HL-60 (cell line): ENCODE data around the gene SYK.

Source experiments
- DNase-seq, 2 experiments: peaks; one replicate each; pipeline ENCODE4 v3.0.0-alpha.2; 2010 to 2020; ENCODE audit warnings: low read depth in 1 of 2, low spot score in 1 of 2
- H3K27ac ChIP-seq: fragments of 250-450 bp; sonication (Bioruptor Pico); replicated peaks from 2 replicates; pipeline ENCODE4 v1.5.1; 2020; ENCODE audit warnings: mild to moderate bottlenecking, moderate library complexity
- H3K27me3 ChIP-seq: fragments of 250-450 bp; sonication (Bioruptor Pico); 2 replicates; pipeline ENCODE4 v1.5.1; 2021; ENCODE audit warnings: mild to moderate bottlenecking, moderate library complexity; ENCODE audit not compliant: insufficient read depth, poor library complexity, severe bottlenecking
- H3K4me3 ChIP-seq: replicated peaks from 2 replicates; pipeline ENCODE4 v1.5.1; 2011; ENCODE audit warnings: mild to moderate bottlenecking, control low read depth, low read length; ENCODE audit not compliant: insufficient read depth
- CTCF ChIP-seq: IDR thresholded peaks from one replicate; pipeline ENCODE4 v1.5.1; 2011; ENCODE audit warnings: low read length, control low read depth, inconsistent platforms; ENCODE audit not compliant: insufficient read depth
- GABPA ChIP-seq: IDR thresholded peaks from 2 replicates; pipeline ENCODE4 v1.6.1; 2012; ENCODE audit warnings: low read depth
- POLR2AphosphoS5 ChIP-seq: IDR thresholded peaks from 2 replicates; pipeline ENCODE4 v1.6.1; 2012; ENCODE audit warnings: low read depth
- REST ChIP-seq: IDR thresholded peaks from 2 replicates; pipeline ENCODE4 v1.6.1; 2012; ENCODE audit warnings: low read depth; ENCODE audit not compliant: insufficient replicate concordance
- SPI1 ChIP-seq: IDR thresholded peaks from 2 replicates; pipeline ENCODE4 v1.6.1; 2012; ENCODE audit warnings: low read depth, mild to moderate bottlenecking, borderline replicate concordance

The SYK gene

GRCh38 chr9:90847971-90848370 is 46.4 kb downstream of the SYK start:
- DNase-seq = no peak
- H3K27me3 ChIP-seq = no peaks in the 10 kb centered on the region
- no peak overlapping the region for H3K27ac ChIP-seq
- TF ChIP-seq SPI1 = no peak
- TF ChIP-seq GABPA = no peak
- no peak for TF ChIP-seq REST
- no peak for TF ChIP-seq POLR2AphosphoS5
- no peak for TF ChIP-seq CTCF
- no peak overlapping the region for H3K4me3 ChIP-seq

GRCh38 chr9:90848866-90849265 is 47.2 kb downstream of the SYK start:
- TF ChIP-seq CTCF (no peak), SPI1 (no peak), POLR2AphosphoS5 (no peak), GABPA (no peak), REST (no peak)
- H3K4me3 ChIP-seq = no peak overlapping the region
- H3K27ac ChIP-seq = no peak overlapping the region
- DNase-seq = no peak
- no peaks in the 10 kb centered on the region for H3K27me3 ChIP-seq

GRCh38 chr9:90851444-90851843 is 49.8 kb downstream of the SYK start:
- Histone ChIP-seq H3K4me3 (no peak overlapping the region), H3K27me3 (no peaks in the 10 kb centered on the region), H3K27ac (no peak overlapping the region)
- TF ChIP-seq CTCF (no peak), REST (no peak), GABPA (no peak), POLR2AphosphoS5 (no peak), SPI1 (no peak)
- DNase-seq = no peak
